Ectodermal cell (in vitro differentiated cells): Measurements from ENCODE around the gene L3MBTL4.
"Not testable (repeated sequence)": the region's sequence is repeated elsewhere in the genome, so short reads cannot be mapped to it uniquely, and the experiment has no call there.

Experiments
- H3K27ac ChIP-seq: 2 replicates; pipeline ENCODE4 v1.7.0; 2013; ENCODE audit warnings: mild to moderate bottlenecking, low read depth, low read length; ENCODE audit not compliant: insufficient read depth, poor library complexity, severe bottlenecking
- H3K27me3 ChIP-seq: 2 replicates; pipeline ENCODE4 v1.7.0; 2013; ENCODE audit warnings: mild to moderate bottlenecking, low read length; ENCODE audit not compliant: insufficient read depth, control insufficient read depth, poor library complexity, severe bottlenecking
- H3K36me3 ChIP-seq: one replicate; pipeline ENCODE4 v1.7.0; 2013; ENCODE audit warnings: low read length; ENCODE audit not compliant: control insufficient read depth, insufficient read depth
- H3K4me1 ChIP-seq: one replicate; pipeline ENCODE4 v1.7.0; 2013; ENCODE audit warnings: low read length; ENCODE audit not compliant: control insufficient read depth, insufficient read depth
- H3K4me3 ChIP-seq: 2 replicates; pipeline ENCODE4 v1.7.0; 2013; ENCODE audit warnings: low read depth, low read length, control low read depth; ENCODE audit not compliant: insufficient read depth
- H3K9me3 ChIP-seq: 2 replicates; pipeline ENCODE4 v1.7.0; 2013; ENCODE audit warnings: mild to moderate bottlenecking, low read length, moderate library complexity; ENCODE audit not compliant: control insufficient read depth
- WGBS, 2 experiments: methylation state at CpG; one replicate each; pipeline ENCODE4 v1.1.7; 2013; ENCODE audit warnings: missing lambda C conversion rate in 2 of 2; 5-methylcytosine and 5-hydroxymethylcytosine counted together

The L3MBTL4 gene

GRCh38 chr18:6139007-6139406 is 275.7 kb downstream of the L3MBTL4 start:
- WGBS, 2 experiments = 88 to 98% methylated on average over 3 of the region's 3 CpGs

GRCh38 chr18:6135901-6136300 is 278.8 kb downstream of the L3MBTL4 start:
- not testable (repeated sequence) for H3K4me3 ChIP-seq, H3K9me3 ChIP-seq, H3K27ac ChIP-seq, H3K36me3 ChIP-seq, H3K27me3 ChIP-seq, H3K4me1 ChIP-seq
- WGBS, 2 experiments = 100% methylated on average over 1 of the region's 1 CpG

More at GRCh38 chr18:6139007-6139406, 275.7 kb downstream of the L3MBTL4 start:
- H3K9me3 ChIP-seq = peaks cover 2% of the 10 kb centered on the region
- no peak overlapping the region for H3K27ac ChIP-seq
- H3K36me3 ChIP-seq = no peaks in the 10 kb centered on the region
- no peaks in the 10 kb centered on the region for H3K4me1 ChIP-seq
- no peak overlapping the region for H3K4me3 ChIP-seq
- H3K27me3 ChIP-seq = no peaks in the 10 kb centered on the region

GRCh38 chr18:6135029-6135428 is 279.7 kb downstream of the L3MBTL4 start:
- H3K36me3 ChIP-seq, H3K4me1 ChIP-seq: not testable (repeated sequence)
- WGBS, 2 experiments = 86 to 95% methylated on average over 2 of the region's 2 CpGs

GRCh38 chr18:6132751-6133368 is 281.9 kb downstream of the L3MBTL4 start:
- Histone ChIP-seq H3K9me3 (peaks cover 2% of the 10 kb centered on the region), H3K4me3 (no peak overlapping the region), H3K27me3 (no peaks in the 10 kb centered on the region), H3K4me1 (no peaks in the 10 kb centered on the region), H3K36me3 (no peaks in the 10 kb centered on the region), H3K27ac (no peak overlapping the region)
- 95 to 96% methylated on average over 10 of the region's 10 CpGs for WGBS, 2 experiments

More at GRCh38 chr18:6135029-6135428, 279.7 kb downstream of the L3MBTL4 start:
- H3K9me3 ChIP-seq, H3K27ac ChIP-seq, H3K4me3 ChIP-seq, H3K27me3 ChIP-seq: not testable (repeated sequence)

- Histone ChIP-seq H3K36me3 (no peaks in the 10 kb centered on the region), H3K4me1 (peaks cover 6% of the 10 kb centered on the region), H3K9me3 (no peaks in the 10 kb centered on the region), H3K27ac (no peak overlapping the region), H3K4me3 (no peak overlapping the region), H3K27me3 (no peaks in the 10 kb centered on the region)
- WGBS, 2 experiments = 84 to 97% methylated on average over 4 of the region's 4 CpGs
Measured at GRCh38 chr18:6120820-6121279, 293.9 kb downstream of the L3MBTL4 start.

GRCh38 chr18:6119761-6120160 is 294.9 kb downstream of the L3MBTL4 start:
- H3K4me3 ChIP-seq = no peak overlapping the region
- 45 to 49% methylated on average over 1 of the region's 1 CpG for WGBS, 2 experiments
- H3K9me3 ChIP-seq = no peaks in the 10 kb centered on the region
- H3K4me1 ChIP-seq = peaks cover 6% of the 10 kb centered on the region
- H3K36me3 ChIP-seq = no peaks in the 10 kb centered on the region
- H3K27ac ChIP-seq = no peak overlapping the region
- no peaks in the 10 kb centered on the region for H3K27me3 ChIP-seq

GRCh38 chr18:6118080-6118479 is 296.6 kb downstream of the L3MBTL4 start:
- H3K36me3 ChIP-seq = no peaks in the 10 kb centered on the region
- no peaks in the 10 kb centered on the region for H3K9me3 ChIP-seq
- no peak overlapping the region for H3K27ac ChIP-seq
- no peaks in the 10 kb centered on the region for H3K27me3 ChIP-seq
- no peak overlapping the region for H3K4me3 ChIP-seq
- peaks cover 6% of the 10 kb centered on the region for H3K4me1 ChIP-seq
- 76 to 78% methylated on average over 2 of the region's 2 CpGs for WGBS, 2 experiments

GRCh38 chr18:6115710-6116109 is 299.0 kb downstream of the L3MBTL4 start:
- no peaks in the 10 kb centered on the region for H3K9me3 ChIP-seq
- WGBS, 2 experiments = 94% methylated on average over 4 of the region's 4 CpGs

GRCh38 chr18:6113650-6114049 is 301.1 kb downstream of the L3MBTL4 start:
- H3K36me3 ChIP-seq = no peaks in the 10 kb centered on the region
- no peaks in the 10 kb centered on the region for H3K9me3 ChIP-seq
- 89 to 98% methylated on average over 2 of the region's 2 CpGs for WGBS, 2 experiments
- no peak overlapping the region for H3K27ac ChIP-seq
- no peaks in the 10 kb centered on the region for H3K27me3 ChIP-seq
- H3K4me1 ChIP-seq = no peaks in the 10 kb centered on the region
- H3K4me3 ChIP-seq = no peak overlapping the region

More at GRCh38 chr18:6115710-6116109, 299.0 kb downstream of the L3MBTL4 start:
- H3K27me3 ChIP-seq = no peaks in the 10 kb centered on the region
- no peak overlapping the region for H3K4me3 ChIP-seq
- no peaks in the 10 kb centered on the region for H3K36me3 ChIP-seq
- H3K4me1 ChIP-seq = peaks cover 6% of the 10 kb centered on the region
- no peak overlapping the region for H3K27ac ChIP-seq

- Histone ChIP-seq H3K4me1 (no peaks in the 10 kb centered on the region), H3K9me3 (no peaks in the 10 kb centered on the region), H3K27ac (no peak overlapping the region), H3K36me3 (no peaks in the 10 kb centered on the region), H3K4me3 (no peak overlapping the region), H3K27me3 (no peaks in the 10 kb centered on the region)
- WGBS, 2 experiments = 88 to 97% methylated on average over 2 to 3 of the region's 3 CpGs
Measured at GRCh38 chr18:6111726-6112125, 303.0 kb downstream of the L3MBTL4 start.
